ENCODE data around the gene FASTKD2.

FASTKD2 gene

GRCh38 chr2:206836722-206837121 lies 71.3 kb downstream of the FASTKD2 start:
- no peak for DNase-seq (ENCODE audit: low read depth, low spot score)

- DNase-seq (ENCODE audit: low read depth, low spot score) = no peak
Measured at GRCh38 chr2:206837775-206838174, 72.4 kb downstream of the FASTKD2 start.

GRCh38 chr2:206838690-206839089 lies 73.3 kb downstream of the FASTKD2 start:
- no peak for DNase-seq (ENCODE audit: low read depth, low spot score)

GRCh38 chr2:206840999-206841398 lies 75.6 kb downstream of the FASTKD2 start:
- no peak for DNase-seq (ENCODE audit: low read depth, low spot score)
